Hypothalamus (tissue), 51 donors: Measurements from ENCODE around the gene CHRNA4.

ENCODE experiments used
- DNase-seq, 51 donors: peaks; one replicate each; lab custom pipeline; 2025; lab: John Stamatoyannopoulos, UW

Gene CHRNA4

GRCh38 chr20:63398744-63399514, 37.8 kb upstream of the CHRNA4 start:
- DNase-seq = no peak

- no peak for DNase-seq
These were observed 36.8 kb upstream of the CHRNA4 start for GRCh38 chr20:63397946-63398450.

- DNase-seq = no peak
These were observed 36.1 kb upstream of the CHRNA4 start for GRCh38 chr20:63397155-63397843.

GRCh38 chr20:63396300-63396699, 35.2 kb upstream of the CHRNA4 start:
- DNase-seq = no peak

- no peak for DNase-seq
These were observed 34.6 kb upstream of the CHRNA4 start for GRCh38 chr20:63395723-63396122.

GRCh38 chr20:63394920-63395455, 33.8 kb upstream of the CHRNA4 start:
- DNase-seq = no peak

- peak in 17 of 51 donors; percentile 7 to 53 (median 25) for DNase-seq
These were observed 33.1 kb upstream of the CHRNA4 start for GRCh38 chr20:63394069-63394919.

- DNase-seq = no peak
These were observed 32.4 kb upstream of the CHRNA4 start for GRCh38 chr20:63393566-63393965.

- no peak for DNase-seq
These were observed 31.6 kb upstream of the CHRNA4 start for GRCh38 chr20:63392465-63393365.

- DNase-seq = no peak
These were observed 26.8 kb upstream of the CHRNA4 start for GRCh38 chr20:63387917-63388316.

GRCh38 chr20:63387393-63387792, 26.2 kb upstream of the CHRNA4 start:
- no peak for DNase-seq

GRCh38 chr20:63386491-63386890, 25.3 kb upstream of the CHRNA4 start:
- DNase-seq = no peak

- no peak for DNase-seq
These were observed 24.7 kb upstream of the CHRNA4 start for GRCh38 chr20:63385819-63386218.

GRCh38 chr20:63384336-63384735, 23.2 kb upstream of the CHRNA4 start:
- DNase-seq = no peak

GRCh38 chr20:63383556-63383955, 22.4 kb upstream of the CHRNA4 start:
- DNase-seq = no peak

GRCh38 chr20:63382551-63383300, 21.6 kb upstream of the CHRNA4 start:
- DNase-seq = no peak

- DNase-seq = peak in 14 of 51 donors; percentile 7 to 44 (median 19)
These were observed 20.8 kb upstream of the CHRNA4 start for GRCh38 chr20:63381781-63382431.

- no peak for DNase-seq
These were observed 19.3 kb upstream of the CHRNA4 start for GRCh38 chr20:63380346-63380870.
